A549 treated with DMSO at 1 μM for 4 hours (cell line): Measurements from ENCODE around the gene TMIGD2. TPM values are rescaled to one million over a fixed set of nuclear protein-coding genes. Genes with fewer than 3 reads are reported as not detected.

ENCODE experiments used
- total RNA-seq: library from RNA; stranded (reverse); fragments of 200-300 nt; extraction: Qiagen RNA extraction; gene quantifications from 5 replicates; pipeline ENCODE4 v1.2.3, GENCODE V29; 2022; ENCODE audit warnings: low read depth

TMIGD2 gene
- total RNA-seq, result not detected in 5 replicates

GRCh38 chr19:4302243-4302640 lies at the start of gene TMIGD2:
TMIGD2 (minus strand) TSS chr19:4302389; CDS start chr19:4302385, 4 bp downstream.

GRCh38 chr19:4343370-4344307 lies 41.5 kb upstream of the TMIGD2 start, which contains the start of gene MPND:
MPND (plus strand) TSS chr19:4343562; CDS start chr19:4343594, 32 bp downstream.

DNA sequence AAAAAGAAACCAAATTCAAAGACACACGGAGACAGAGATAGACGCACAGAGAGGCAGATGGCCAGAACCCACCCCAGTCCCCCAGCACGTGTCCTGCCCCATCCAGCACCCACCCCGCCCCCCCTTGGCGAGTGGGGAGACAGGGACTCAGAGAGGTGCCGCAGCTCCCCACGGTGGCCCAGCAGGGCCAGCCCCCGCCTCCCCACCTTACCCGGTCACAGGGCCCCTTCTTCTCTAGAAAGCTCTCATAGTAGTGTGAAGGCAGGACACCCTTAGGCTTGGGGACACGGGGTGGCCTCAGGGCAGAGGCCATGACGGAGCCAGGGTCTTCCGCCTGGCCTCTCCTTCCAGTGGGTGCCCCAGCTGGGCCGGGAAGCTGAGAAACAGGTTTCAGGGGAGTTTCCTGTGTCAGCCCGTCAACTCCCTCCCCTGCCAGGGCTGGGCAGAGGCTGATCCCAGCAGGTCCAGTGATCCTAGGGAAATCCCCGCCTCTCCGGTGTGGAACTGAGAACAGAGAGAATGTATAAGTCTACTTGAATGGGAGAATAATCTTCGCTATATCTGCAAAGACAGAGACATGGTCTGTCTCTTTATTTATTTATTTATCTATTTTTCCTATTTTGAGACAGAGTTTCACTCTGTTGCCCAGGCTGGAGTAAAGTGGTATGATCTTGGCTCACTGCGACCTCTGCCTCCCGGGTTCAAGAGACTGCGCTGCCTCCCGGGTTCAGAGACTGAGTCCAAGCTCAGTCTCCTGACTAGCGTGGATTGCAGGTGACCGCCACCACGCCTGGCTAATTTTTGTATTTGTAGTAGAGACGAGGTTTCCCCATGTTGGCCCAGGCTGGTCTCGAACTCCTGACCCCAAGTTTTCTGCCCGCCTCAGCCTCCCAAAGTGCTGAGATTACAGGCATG lies 36.5 kb upstream of the TMIGD2 start, which contains the start of gene STAP2:
STAP2 (minus strand) TSS at position 387 of the 915 bp plus-strand sequence; CDS start at position 313, 74 bp downstream.

GRCh38 chr19:4304538-4305256 lies 2.5 kb upstream of the TMIGD2 start, which contains the start of gene FSD1:
FSD1 (plus strand) TSS chr19:4304598; CDS start chr19:4304747, 149 bp downstream.

GRCh38 chr19:4278419-4279266 lies 23.5 kb downstream of the TMIGD2 start, which contains the start of gene SHD:
SHD (plus strand) TSS chr19:4279266; CDS start chr19:4280064, 798 bp downstream.

GRCh38 chr19:4246767-4247593 lies 55.2 kb downstream of the TMIGD2 start, which contains the start of gene YJU2:
YJU2 (plus strand) TSS chr19:4247080; CDS start chr19:4247147, 67 bp downstream.

Other genes with a start within 250 kb of the TMIGD2 start
- 13.0 to 19.5 TPM (median 18.2 TPM) in 5 replicates for gene ZBTB7A, start 235.5 kb downstream of the TMIGD2 start, total RNA-seq
- gene MAP2K2, start 178.3 kb downstream of the TMIGD2 start, total RNA-seq, result 104 to 145 TPM (median 123 TPM) in 5 replicates
- gene CREB3L3, start 148.8 kb downstream of the TMIGD2 start, total RNA-seq, result 0.05 to 0.07 TPM (median 0.06 TPM) in 3 of 5 replicates, not detected in the others
- 23.7 to 36.2 TPM (median 28.3 TPM) in 5 replicates for gene SIRT6, start 119.8 kb downstream of the TMIGD2 start, total RNA-seq
- 0.10 to 0.26 TPM (median 0.23 TPM) in 5 replicates for gene ANKRD24, start 119.7 kb downstream of the TMIGD2 start, total RNA-seq
- 2.6 to 4.2 TPM (median 2.9 TPM) in 5 replicates for gene EBI3, start 72.9 kb downstream of the TMIGD2 start, total RNA-seq
- gene YJU2, start 55.3 kb downstream of the TMIGD2 start, total RNA-seq, result 18.2 to 22.4 TPM (median 19.1 TPM) in 5 replicates
- 0.04 to 0.05 TPM in 2 of 5 replicates, not detected in the others for gene SHD, start 23.1 kb downstream of the TMIGD2 start, total RNA-seq
- 7.5 to 8.4 TPM (median 7.8 TPM) in 5 replicates for gene FSD1, start 2.2 kb upstream of the TMIGD2 start, total RNA-seq
- gene STAP2, start 36.4 kb upstream of the TMIGD2 start, total RNA-seq, result not detected in 5 replicates
- 7.4 to 12.2 TPM (median 11.0 TPM) in 5 replicates for gene MPND, start 41.2 kb upstream of the TMIGD2 start, total RNA-seq
- 53.6 to 63.3 TPM (median 57.1 TPM) in 5 replicates for gene SH3GL1, start 98.2 kb upstream of the TMIGD2 start, total RNA-seq
- gene CHAF1A, start 100.3 kb upstream of the TMIGD2 start, total RNA-seq, result 21.8 to 26.4 TPM (median 23.6 TPM) in 5 replicates
- 42.3 to 61.2 TPM (median 57.7 TPM) in 5 replicates for gene UBXN6, start 155.4 kb upstream of the TMIGD2 start, total RNA-seq
- gene HDGFL2, start 169.9 kb upstream of the TMIGD2 start, total RNA-seq, result 20.0 to 32.7 TPM (median 27.2 TPM) in 5 replicates
- 0.21 to 0.30 TPM (median 0.24 TPM) in 5 replicates for gene PLIN4, start 216.1 kb upstream of the TMIGD2 start, total RNA-seq
- 0.11 to 0.18 TPM (median 0.14 TPM) in 4 of 5 replicates, not detected in the other for gene PLIN5, start 232.8 kb upstream of the TMIGD2 start, total RNA-seq
- 0.06 to 0.34 TPM (median 0.09 TPM) in 5 replicates for gene LRG1, start 237.6 kb upstream of the TMIGD2 start, total RNA-seq